HepG2 (cell line): ENCODE results near the gene MAPK6. TPM values are rescaled to one million over a fixed set of nuclear protein-coding genes. Genes with fewer than 3 reads are reported as not detected.

ENCODE experiments used
- ATAC-seq: fragments of 200-7000 bp; cut with Tn5 transposase; 3 replicates; pipeline ENCODE4 v1.9.1; 2020; ENCODE audit warnings: mild to moderate bottlenecking, moderate library complexity
- BruUV-seq: library from RNA; stranded (reverse); fragments of 400-500 nt; replicated peaks from 2 replicates; lab custom pipeline; 2021; lab: Mats Ljungman, UMichigan
- CTCF ChIA-PET: fragments of 300-600 bp; formaldehyde crosslinking; extraction: SDS; loops from one replicate; lab custom pipeline; 2021; ENCODE audit warnings: low total read pairs, inconsistent platforms, low intra/inter-chr PET ratio; lab: Yijun Ruan, JAX
- POLR2A ChIA-PET: fragments of 350-600 bp; sonication (Branson Sonifier 250); formaldehyde crosslinking; loops from one replicate; lab custom pipeline; 2020; ENCODE audit warnings: antibody characterized with exemption, inconsistent platforms; lab: Yijun Ruan, JAX
- DNase-seq: peaks from one replicate; pipeline ENCODE4 v3.0.0-alpha.2; 2015; ENCODE audit warnings: low spot score
- FAIRE-seq: peaks from 3 replicates; lab custom pipeline; 2011; peaks lifted over from hg19 to GRCh38; lab: Jason Lieb, UNC
- H2AFZ ChIP-seq: one replicate; pipeline ENCODE4 v1.6.1; 2011; ENCODE audit warnings: low read length, inconsistent platforms
- H3K27ac ChIP-seq: fragments of 300-600 bp; 3 replicates; pipeline ENCODE4 v1.8.0; 2011; ENCODE audit warnings: mixed run types, mild to moderate bottlenecking, mixed read lengths, low read length, inconsistent platforms; ENCODE audit not compliant: insufficient read depth; ENCODE audit errors: extremely low read length
- H3K27me3 ChIP-seq, 2 experiments: fragments of 200-600 bp in 1 of 2; 2 replicates in 1 of 2; 3 replicates in 1 of 2; pipeline versions ENCODE4 v1.6.0 to v1.8.0; 2011; ENCODE audit warnings: low read length in 2 of 2, mild to moderate bottlenecking in 2 of 2, moderate library complexity in 2 of 2, inconsistent platforms in 1 of 2; ENCODE audit not compliant: insufficient read depth in 2 of 2, control insufficient read depth in 1 of 2
- H3K36me3 ChIP-seq, 2 experiments: fragments of 200-600 bp in 1 of 2; replicated peaks in 1 of 2; 2 replicates in 1 of 2; 3 replicates in 1 of 2; pipeline versions ENCODE4 v1.5.1 to v1.8.0; 2011; ENCODE audit warnings: low read length in 2 of 2, inconsistent platforms in 1 of 2; ENCODE audit not compliant: insufficient read depth in 2 of 2, control insufficient read depth in 1 of 2
- H3K4me1 ChIP-seq: 2 replicates; pipeline ENCODE4 v1.5.1; 2012; ENCODE audit warnings: low read length, inconsistent platforms; ENCODE audit not compliant: insufficient read depth
- H3K4me2 ChIP-seq: 2 replicates; pipeline ENCODE4 v1.6.0; 2011; ENCODE audit warnings: low read depth, low read length, inconsistent platforms
- H3K4me3 ChIP-seq, 3 experiments: fragments of 200-600 bp in 1 of 3; sonication (generic), shearing (Covaris generic) in 1 of 3; replicated peaks in 1 of 3; 2 replicates each; pipeline ENCODE4 v1.5.1; 2011 to 2016; ENCODE audit warnings: low read length in 3 of 3, inconsistent platforms in 2 of 3, low read depth in 2 of 3, mild to moderate bottlenecking in 2 of 3, control low read depth in 1 of 3, mixed read lengths in 1 of 3; ENCODE audit not compliant: insufficient read depth in 1 of 3
- H3K79me2 ChIP-seq: one replicate; pipeline ENCODE4 v1.6.1; 2011; ENCODE audit warnings: low read length, inconsistent platforms; ENCODE audit not compliant: insufficient read depth
- H3K9ac ChIP-seq: 2 replicates; pipeline ENCODE4 v1.6.0; 2011; ENCODE audit warnings: mild to moderate bottlenecking, low read depth, low read length, inconsistent platforms; ENCODE audit not compliant: insufficient read depth
- H3K9me3 ChIP-seq: 2 replicates; pipeline ENCODE4 v1.5.1; 2012; ENCODE audit warnings: mild to moderate bottlenecking, low read length
- H4K20me1 ChIP-seq: 2 replicates; pipeline ENCODE4 v1.6.0; 2011; ENCODE audit warnings: inconsistent platforms, mild to moderate bottlenecking, low read length, moderate library complexity; ENCODE audit not compliant: insufficient read depth
- BCL6 ChIP-seq: IDR thresholded peaks from 2 replicates; pipeline ENCODE4 v1.6.1; 2016; ENCODE audit warnings: missing genetic modification reagents, missing compliant biosample characterization
- MAFK ChIP-seq, 2 experiments: IDR thresholded peaks in 1 of 2; conservative IDR thresholded peaks in 1 of 2; 2 replicates each; pipeline ENCODE4 v1.6.1; 2011; ENCODE audit warnings: improper control_type of control experiment in 2 of 2, low read length in 2 of 2
- SRF ChIP-seq: IDR thresholded peaks from 2 replicates; pipeline ENCODE4 v1.6.1; 2011; ENCODE audit warnings: mild to moderate bottlenecking, low read depth, low read length, moderate library complexity
- TBP ChIP-seq: sonication (generic); formaldehyde crosslinking; IDR thresholded peaks from 2 replicates; pipeline ENCODE4 v1.5.0; 2020; ENCODE audit warnings: missing genetic modification reagents
- ZNF572 ChIP-seq: sonication (generic); formaldehyde crosslinking; IDR thresholded peaks from 2 replicates; pipeline ENCODE4 v1.5.1; 2020; ENCODE audit warnings: mild to moderate bottlenecking, missing genetic modification reagents
- ZNF772 ChIP-seq: sonication (generic); formaldehyde crosslinking; IDR thresholded peaks from 2 replicates; pipeline ENCODE4 v1.5.0; 2020; ENCODE audit warnings: mild to moderate bottlenecking, missing genetic modification reagents
- WGBS: methylation state at CpG from one replicate; pipeline ENCODE4 v1.1.6; 2017; ENCODE audit warnings: low lambda C conversion rate; 5-methylcytosine and 5-hydroxymethylcytosine counted together
- in situ Hi-C: cut with HindIII; loops from 2 replicates; pipeline ENCODE4 v1.10.0; 2017; ENCODE audit warnings: low pct_unique_long_range_greater_than_20kb; ENCODE audit not compliant: extremely low pct_ligation_motif_present
- intact Hi-C: fragments of 100-400 bp; cut with micrococcal nuclease; formaldehyde crosslinking; loops from one replicate; pipeline ENCODE4 v1.10.0; 2022; ENCODE audit not compliant: unreplicated experiment
- polyA plus RNA-seq, 8 experiments: library from polyadenylated mRNA; depleted of rRNA in 3 of 8; stranded (reverse) in 7 of 8; unstranded in 1 of 8; fragments of >200 nt; fragmentation: Illumina TruSeq in 4 of 8; extraction: Trizol in 4 of 8; gene quantifications; 2 replicates each; pipeline versions ENCODE4 v1.2.1 to v1.2.3, GENCODE V29; 2011 to 2016; ENCODE audit warnings: low read depth in 4 of 8, missing spikeins in 1 of 8, mixed read lengths in 1 of 8; ENCODE audit not compliant: insufficient read depth in 1 of 8
- total RNA-seq, 5 experiments: library from RNA; depleted of rRNA; stranded (reverse); fragments of >200 nt; fragmentation: Illumina TruSeq; extraction: Trizol; gene quantifications; 2 replicates each; pipeline ENCODE4 v1.2.3, GENCODE V29; 2016; ENCODE audit warnings: low read depth in 1 of 5
- TF ChIP-seq, protein P1 (sequence below): sonication (generic); formaldehyde crosslinking; IDR thresholded peaks from 2 replicates; pipeline ENCODE4 v1.5.1; 2020; ENCODE audit warnings: mild to moderate bottlenecking, missing genetic modification reagents

MAPK6 gene
- total and polyA plus RNA-seq, 2 of the 13 experiments (the other 11 are each of a cell fraction or from before 2014, with no cell fraction given) = 89.5 to 99.7 TPM

DNA sequence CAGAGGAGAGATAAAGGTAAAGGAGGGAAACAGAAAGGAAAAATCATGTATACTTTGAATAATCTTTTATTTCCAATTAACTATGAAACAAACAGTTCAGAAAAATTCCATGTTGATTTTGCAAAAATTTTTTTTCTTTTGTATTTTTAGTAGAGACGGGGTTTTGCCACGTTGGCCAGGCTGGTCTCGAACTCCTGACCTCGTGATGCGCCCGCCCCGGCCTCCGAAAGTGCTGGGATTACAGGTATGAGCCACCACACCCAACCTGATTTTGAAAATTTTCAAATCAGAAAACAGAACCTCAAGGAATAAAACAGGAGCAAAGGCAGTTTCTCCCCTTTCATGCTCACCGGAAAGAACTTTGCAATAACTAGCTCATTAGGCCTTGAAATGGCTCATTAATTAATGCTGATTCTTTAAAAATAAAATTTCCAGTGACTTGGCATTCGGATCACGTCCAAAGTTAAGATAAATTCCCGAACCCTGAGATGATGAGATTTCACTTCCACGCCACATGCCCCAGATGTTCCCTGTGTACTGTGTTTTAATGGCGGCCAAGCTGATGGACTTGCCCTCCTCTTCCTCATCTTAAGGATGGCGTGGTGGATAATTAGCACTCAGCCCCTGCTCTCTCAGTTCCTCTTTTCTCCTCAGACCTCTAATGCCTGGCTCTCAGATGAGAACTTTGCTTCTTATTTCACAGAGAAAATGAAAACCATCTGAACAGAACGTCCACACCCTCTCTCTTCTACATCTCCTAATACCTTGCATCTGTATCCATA lies 82.7 kb downstream of the MAPK6 start:
- H3K4me1 ChIP-seq = peaks cover 48% of the 10 kb centered on the region
- H3K36me3 ChIP-seq = no peaks in the 10 kb centered on the region
- 88% methylated on average over 16 of the region's 16 CpGs for WGBS
- H3K27me3 ChIP-seq = no peaks in the 10 kb centered on the region
- no peak overlapping the region for H3K4me3 ChIP-seq
- no peak overlapping the region for H3K4me2 ChIP-seq
- no peak for ATAC-seq
- no peaks in the 10 kb centered on the region for H3K9me3 ChIP-seq
- FAIRE-seq = no peak
- H4K20me1 ChIP-seq = no peaks in the 10 kb centered on the region
- no peak for TF ChIP-seq TBP (CRISPR knock-in tag)
- TF ChIP-seq, protein P1, sequence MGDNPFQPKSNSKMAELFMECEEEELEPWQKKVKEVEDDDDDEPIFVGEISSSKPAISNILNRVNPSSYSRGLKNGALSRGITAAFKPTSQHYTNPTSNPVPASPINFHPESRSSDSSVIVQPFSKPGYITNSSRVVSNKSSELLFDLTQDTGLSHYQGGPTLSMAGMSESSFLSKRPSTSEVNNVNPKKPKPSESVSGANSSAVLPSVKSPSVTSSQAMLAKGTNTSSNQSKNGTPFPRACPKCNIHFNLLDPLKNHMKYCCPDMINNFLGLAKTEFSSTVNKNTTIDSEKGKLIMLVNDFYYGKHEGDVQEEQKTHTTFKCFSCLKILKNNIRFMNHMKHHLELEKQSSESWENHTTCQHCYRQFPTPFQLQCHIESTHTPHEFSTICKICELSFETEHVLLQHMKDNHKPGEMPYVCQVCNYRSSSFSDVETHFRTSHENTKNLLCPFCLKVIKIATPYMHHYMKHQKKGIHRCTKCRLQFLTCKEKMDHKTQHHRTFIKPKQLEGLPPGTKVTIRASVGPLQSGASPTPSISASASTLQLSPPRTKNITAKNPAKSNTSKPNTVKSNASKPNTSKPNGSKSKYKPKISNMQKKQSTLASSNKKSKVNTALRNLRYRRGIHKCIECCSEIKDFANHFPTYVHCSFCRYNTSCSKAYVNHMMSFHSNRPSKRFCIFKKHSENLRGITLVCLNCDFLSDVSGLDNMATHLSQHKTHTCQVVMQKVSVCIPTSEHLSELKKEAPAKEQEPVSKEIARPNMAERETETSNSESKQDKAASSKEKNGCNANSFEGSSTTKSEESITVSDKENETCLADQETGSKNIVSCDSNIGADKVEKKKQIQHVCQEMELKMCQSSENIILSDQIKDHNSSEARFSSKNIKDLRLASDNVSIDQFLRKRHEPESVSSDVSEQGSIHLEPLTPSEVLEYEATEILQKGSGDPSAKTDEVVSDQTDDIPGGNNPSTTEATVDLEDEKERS (CRISPR knock-in tag) = no peak
- no peak for TF ChIP-seq ZNF572 (CRISPR knock-in tag)
- TF ChIP-seq SRF = no peak
- TF ChIP-seq ZNF772 (CRISPR knock-in tag) = no peak
- TF ChIP-seq MAFK (conservative IDR thresholded peaks at IDR 0.05 in 1 of 2, IDR thresholded peaks at IDR 0.05 in 1 of 2; ENCODE audit: low read length in 2 of 2) = 0 out of 4 replicates have a peak, but pooled peaks of 1 of the 2 experiments have one; percentile 8
- TF ChIP-seq BCL6 = no peak
- H3K79me2 ChIP-seq = no peaks in the 10 kb centered on the region
- no peak overlapping the region for H3K9ac ChIP-seq
- in situ Hi-C loops (no loop called here), intact Hi-C loops (no loop called here)
- no peak overlapping the region for H2AFZ ChIP-seq
- no peak overlapping the region for H3K27ac ChIP-seq
- DNase-seq = no peak
- no TSS peak for BruUV-seq
- ChIA-PET CTCF (no interaction called here), POLR2A (no interaction called here)
